GM21723 (cell line): ENCODE measurements around the gene HLA-C.
"Not testable (repeated sequence)": the region's sequence is repeated elsewhere in the genome, so short reads cannot be mapped to it uniquely, and the experiment has no call there.

ENCODE experiments used
- ATAC-seq: cut with Tn5 transposase; IDR thresholded peaks from one replicate; pipeline ENCODE4 v1.9.1; 2021; ENCODE audit warnings: mild to moderate bottlenecking, moderate library complexity; ENCODE audit not compliant: unreplicated experiment

The HLA-C gene

DNA sequence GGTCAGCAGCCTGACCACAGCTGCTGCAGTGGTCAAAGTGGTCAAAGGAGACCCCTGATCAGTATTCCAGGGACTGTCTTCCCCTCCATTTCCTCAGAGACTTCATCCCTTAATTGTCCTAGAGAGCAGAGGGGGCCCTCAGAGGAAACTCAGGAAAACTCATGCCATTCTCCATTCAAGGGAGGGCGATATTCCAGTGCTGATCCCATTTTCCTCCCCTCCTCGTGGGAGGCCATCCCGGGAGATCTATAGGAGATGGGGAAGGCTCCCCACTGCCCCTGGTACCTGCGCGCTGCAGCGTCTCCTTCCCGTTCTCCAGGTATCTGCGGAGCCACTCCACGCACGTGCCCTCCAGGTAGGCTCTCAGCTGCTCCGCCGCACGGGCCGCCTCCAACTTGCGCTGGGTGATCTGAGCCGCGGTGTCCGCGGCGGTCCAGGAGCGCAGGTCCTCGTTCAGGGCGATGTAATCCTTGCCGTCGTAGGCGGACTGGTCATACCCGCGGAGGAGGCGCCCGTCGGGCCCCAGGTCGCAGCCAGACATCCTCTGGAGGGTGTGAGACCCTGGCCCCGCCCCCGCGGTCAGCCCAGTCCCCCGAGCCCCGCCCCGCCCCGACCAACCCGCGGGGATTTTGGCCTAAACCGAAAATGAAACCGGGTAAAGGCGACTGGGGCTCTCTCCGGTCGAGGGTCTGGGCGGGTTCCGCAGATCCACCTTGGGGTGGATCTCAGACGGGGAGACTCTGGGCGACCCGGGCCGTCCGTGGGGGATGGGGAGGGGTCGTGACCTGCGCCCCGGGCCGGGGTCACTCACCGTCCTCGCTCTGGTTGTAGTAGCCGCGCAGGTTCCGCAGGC, 878 bp downstream of the HLA-C start:
- peak; percentile 37 for ATAC-seq

DNA sequence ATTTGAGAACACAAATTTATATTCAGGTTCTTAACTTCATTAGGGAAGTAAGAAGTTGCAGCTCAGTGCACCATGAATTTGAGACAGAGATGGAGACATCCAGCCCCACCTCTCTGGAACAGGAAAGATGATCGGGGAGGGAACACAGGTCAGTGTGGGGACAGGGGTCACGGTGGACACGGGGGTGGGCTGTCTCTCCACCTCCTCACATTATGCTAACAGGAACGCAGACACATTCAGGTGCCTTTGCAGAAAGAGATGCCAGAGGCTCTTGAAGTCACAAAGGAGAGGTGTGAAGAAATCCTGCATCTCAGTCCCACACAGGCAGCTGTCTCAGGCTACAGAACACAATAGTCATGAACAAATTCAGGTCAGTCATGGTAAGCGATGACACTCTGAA, 3.1 kb downstream of the HLA-C start:
- no peak for ATAC-seq

DNA sequence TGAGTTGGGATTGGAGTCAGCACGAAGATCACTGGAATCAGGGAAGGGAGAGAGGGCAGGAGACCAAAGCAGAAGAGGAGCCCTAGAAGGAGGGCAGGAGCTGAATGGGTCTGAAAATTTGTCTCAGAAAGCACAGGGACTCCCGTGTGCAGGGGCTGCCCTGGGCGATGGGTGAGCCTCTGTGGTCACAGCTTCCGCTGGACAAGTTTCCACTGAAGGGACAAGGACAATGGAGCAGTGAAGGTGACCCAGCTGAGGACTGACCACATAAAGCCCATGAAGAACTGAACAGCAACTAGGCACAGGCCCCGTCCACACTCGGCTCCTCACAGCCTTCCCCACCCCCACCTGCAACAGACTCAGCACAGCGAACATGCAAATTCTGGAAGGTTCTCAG, 3.5 kb downstream of the HLA-C start:
- ATAC-seq, result no peak

DNA sequence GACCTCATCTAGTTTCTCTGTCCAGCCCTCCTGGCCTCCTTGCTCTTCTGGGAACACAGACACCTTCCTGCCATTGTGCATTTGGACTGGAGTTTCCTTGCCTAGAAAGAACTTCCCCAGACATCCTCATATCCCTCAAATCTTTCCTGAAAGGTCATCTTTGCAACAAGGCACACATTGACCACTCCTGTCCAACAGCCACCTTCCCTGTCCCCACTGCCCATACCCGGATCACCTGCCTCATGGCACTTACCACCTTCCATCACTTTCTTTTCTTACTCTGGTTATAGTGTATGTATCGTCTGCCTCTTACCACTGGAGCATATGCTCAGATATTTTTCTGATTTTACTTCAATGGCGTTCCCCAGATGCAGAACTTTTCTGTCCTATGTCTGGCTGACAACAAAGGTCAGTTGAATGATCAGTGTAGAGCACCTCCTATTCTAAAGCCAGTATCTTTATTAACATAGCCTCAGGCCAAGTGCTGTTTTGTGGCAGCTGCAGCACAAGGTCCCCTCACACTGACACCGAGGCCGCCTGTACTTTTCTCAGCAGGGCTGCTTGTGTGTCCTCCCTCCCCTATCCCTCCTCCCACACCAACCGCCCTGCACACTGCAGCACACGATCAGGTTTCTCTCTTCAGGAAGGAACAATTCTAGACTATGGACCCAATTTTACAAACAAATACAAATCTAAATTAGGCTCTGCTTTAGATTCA, 4.1 kb downstream of the HLA-C start:
- ATAC-seq, result no peak

DNA sequence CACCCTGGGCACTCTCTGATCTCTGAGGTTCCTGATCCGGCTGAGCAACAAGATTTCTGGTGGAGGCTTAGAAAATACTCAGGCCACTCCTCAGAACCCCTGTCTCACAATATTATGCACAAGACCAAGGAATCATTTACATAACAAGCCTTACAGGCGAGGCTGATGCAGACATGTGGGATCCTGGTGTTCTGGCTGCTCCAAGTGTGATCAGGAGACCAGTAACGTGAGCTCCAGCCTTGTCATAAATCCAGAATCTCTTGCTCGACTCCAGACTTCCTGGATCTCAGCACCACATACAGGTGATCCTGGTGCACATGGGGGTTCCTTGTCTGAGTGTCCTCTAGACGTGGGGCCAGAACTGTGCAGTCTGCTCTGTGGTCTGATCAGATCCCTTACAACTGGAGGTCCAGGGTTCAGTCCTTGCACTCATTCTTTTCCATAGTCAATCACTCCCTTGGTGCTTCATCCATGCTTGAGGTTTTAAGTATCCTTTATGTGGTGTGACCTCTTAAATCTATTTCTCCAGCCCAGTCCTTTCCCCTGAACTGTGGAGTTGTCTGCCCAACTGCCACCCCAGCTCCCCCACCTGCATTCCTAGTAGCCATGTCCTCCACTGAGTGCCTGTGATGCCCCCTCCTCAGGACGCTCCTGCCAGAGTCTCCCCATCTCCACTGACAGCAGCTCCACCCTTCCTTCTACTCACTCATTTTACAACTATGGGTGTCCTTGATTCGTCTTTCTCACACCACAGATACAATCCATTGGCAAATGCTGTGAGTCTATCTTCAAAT, 5.1 kb downstream of the HLA-C start:
- ATAC-seq, result no peak

DNA sequence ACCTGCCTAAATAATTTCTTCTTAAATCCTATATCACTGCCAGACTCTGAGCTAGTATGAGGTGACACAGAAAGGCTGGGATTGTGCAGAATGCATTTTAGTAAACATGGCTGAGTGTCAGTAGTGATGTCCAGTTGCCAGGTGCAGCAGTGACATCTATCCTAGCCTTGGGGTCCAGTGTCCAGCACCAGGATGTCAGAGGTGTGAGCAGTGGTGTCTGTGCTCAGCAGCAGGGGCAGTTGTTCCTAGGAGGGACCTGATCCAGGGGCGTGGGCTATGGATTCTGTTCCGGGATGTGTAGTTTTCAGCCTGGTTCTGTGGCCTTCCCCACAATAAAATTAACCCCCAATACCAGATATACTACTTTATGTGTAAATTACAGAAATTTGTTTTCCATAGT, 6.0 kb downstream of the HLA-C start:
- ATAC-seq, result no peak

DNA sequence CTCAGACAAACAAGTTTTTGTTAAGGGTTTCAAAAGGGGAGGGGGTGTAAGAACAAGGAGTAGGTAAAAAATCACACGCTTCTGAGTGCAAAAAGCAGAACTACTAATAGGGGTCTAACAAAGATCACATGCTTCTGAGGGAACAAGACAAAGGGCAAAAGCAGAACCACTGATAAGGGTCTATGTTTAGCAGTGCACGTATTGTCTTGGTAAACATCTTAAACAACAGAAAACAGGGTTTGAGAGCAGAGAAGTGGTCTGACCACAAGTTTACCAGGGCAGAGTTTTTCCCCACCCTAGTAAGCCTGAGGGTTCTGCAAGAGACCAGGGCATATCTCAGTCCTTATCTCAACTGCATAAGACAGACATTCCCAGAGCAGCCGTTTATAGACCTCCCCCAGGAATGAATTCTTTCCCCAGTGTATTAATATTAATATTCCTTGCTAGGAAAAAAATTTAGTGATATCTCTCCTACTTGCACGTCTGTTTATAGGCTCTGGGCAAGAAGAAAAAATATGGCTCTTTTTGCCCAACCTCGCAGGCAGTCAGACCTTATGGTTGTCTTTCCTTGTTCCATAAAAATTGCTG, 8.5 kb downstream of the HLA-C start:
- not testable (repeated sequence) for ATAC-seq

DNA sequence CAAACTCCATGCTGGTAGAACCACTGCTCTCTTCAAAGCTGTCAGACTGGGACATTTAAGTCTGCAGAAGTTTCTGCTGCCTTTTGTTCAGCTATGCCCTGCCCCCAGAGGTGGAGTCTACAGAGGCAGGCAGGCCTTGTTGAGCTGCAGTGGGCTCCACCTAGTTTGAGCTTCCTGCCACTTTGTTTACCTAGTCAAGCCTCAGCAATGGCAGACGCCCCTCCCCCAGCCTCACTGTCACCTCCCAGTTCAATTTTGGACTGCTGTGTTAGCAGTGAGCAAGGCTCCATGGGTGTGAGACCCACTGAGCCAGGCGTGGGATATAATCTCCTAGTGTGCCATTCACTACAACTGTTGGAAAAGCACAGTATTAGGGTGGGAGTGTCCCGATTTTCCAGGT, 11.9 kb downstream of the HLA-C start:
- ATAC-seq, result not testable (repeated sequence)

DNA sequence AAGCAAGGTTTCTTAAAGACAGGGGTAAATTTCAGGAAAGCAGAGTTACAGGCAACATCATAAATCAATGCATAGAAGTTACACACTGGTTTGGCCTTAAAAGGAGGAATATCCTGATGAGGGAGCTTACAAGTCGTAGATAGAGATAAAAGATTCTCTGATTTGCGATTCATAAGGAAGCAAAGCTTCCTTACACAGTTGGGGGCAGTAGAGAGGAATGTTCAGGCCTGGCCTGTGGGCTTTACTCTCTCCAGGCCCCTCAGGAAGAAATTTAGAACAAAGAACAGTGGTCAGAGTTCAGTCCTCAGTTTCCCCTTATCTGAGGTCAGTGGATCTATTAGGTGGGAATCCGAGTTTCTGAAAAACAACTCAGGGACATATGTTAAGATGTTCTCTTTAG, 19.3 kb downstream of the HLA-C start:
- no peak for ATAC-seq

DNA sequence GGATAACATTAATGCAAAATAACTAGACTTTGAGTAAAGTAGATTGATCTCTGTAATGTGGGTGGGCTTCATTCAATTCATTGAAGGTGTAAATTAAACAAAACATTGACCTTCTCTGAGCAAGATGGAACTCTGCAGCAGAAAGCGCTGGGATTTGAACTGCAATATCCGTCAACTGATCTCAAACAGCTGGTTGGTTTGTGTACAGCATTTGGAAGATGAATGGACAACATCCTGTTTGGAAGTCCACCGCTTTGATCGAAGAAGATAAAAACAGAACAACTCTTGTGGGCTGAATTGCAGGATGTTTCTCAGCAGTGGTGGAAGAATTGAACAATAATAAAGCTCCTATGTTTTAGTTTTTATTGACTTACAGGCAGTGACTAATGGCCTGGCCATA, 20.6 kb downstream of the HLA-C start:
- no peak for ATAC-seq

DNA sequence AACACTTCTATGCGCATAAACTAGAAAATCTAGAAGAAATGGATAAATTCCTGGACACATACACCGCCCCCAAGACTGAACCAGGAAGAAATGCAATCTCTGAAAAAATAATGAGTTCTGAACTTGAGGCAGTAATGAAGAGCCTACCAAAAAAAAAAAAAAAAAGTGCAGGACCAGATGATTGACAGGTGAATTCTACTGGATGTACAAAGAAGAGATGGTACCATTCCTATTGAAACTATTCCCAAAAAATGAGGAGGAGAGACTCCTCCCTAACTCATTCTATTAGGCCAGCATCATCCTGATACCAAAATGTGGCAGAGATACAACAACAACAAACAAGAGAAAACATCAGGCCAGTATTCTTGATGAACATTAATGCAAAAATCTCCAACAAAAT, 22.7 kb downstream of the HLA-C start:
- ATAC-seq, result no peak

DNA sequence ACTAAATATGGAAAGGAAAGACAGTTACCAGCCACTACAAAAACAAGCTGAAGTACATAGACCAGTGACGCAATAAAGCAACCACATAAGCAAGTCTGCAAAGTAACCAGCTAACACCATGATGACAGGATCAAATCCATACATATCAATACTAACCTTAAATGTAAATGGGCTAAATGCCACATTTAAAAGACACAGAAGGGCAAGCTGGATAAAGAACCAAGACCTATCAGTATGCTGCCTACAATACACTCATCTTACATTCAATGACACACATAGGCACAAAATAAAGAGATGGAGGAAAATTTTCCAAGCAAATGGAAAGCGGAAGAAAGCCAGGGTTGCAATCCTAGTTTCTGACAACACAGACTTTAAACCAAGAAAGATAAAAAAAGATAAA, 24.1 kb downstream of the HLA-C start:
- no peak for ATAC-seq

DNA sequence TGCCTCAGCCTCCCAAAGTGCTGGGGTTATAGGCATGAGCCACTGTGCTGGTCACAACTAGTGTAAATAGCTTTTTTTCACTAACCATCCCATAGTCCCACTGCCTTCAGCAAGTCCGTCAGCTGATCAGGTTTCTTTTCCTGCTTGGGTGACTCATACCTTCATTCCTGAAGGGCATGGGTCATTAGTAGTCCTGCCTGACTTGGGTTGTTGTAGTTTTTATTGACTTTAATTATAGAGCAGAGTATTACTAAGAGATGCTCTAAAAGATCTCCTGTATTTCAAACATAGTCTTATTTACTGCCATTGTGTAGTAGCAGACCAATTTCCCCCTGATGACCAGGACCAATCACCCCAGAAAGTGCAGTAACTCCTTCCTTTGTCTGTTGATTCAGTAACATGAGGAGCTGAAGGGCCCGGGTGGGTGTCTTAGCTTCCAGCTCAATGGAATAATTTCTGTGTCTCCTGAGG, 25.8 kb downstream of the HLA-C start:
- ATAC-seq, result no peak

DNA sequence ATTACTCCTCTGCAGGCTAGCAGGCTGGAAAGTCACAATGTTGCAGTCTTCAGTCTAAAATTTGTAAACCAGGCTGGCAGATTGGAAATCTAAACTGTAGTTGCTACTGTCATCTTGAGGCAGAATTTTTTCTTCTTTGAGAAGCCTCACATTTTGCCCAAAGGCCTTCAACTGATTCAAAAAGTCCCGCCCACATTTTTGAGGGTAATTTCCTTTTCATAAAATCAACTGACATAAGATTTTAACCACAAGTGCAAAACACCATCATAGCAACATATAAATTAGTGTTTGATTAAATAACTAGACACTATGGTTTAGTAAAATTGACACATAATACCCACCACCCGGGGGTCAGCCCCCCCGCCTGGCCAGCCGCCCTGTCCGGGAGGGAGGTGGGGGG, 28.4 kb downstream of the HLA-C start:
- ATAC-seq, result no peak

DNA sequence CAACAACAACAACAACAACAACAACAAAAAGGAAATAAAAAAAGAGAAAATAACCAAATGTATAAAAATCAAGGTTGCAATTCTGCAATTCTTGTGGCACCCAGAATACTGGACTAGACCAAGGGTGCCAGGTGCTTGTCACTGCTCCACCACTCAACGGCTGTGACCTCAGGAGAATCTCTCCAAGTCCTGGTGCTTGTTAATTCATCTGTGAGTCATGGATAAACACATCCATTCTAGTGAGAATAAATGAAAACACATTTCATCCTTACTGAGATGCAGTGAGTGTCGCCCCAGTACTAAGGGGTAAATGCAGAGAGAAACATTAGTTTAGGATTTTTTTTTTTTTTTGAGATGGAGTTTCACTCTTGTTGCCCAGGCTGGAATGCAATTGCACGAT, 32.0 kb downstream of the HLA-C start:
- ATAC-seq, result no peak

DNA sequence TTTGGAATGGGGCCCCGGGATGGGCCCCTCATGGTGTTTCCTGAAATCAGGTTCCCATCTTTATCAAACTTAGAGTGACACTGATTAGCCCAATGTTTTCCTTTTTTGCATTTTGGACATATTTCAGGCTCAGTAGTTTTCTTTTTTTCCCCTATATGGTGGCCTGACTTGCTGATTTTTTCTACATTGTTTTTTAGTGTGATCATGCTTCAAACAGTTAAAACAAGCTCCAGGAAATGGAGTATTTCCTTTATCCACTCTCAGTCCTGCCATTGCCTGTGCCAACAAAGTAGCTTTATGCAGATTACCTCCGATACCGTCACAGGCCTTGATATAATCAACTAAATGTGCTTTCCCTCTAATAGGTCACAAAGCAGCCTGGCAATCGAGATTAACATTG, 37.8 kb downstream of the HLA-C start:
- ATAC-seq, result not testable (repeated sequence)

DNA sequence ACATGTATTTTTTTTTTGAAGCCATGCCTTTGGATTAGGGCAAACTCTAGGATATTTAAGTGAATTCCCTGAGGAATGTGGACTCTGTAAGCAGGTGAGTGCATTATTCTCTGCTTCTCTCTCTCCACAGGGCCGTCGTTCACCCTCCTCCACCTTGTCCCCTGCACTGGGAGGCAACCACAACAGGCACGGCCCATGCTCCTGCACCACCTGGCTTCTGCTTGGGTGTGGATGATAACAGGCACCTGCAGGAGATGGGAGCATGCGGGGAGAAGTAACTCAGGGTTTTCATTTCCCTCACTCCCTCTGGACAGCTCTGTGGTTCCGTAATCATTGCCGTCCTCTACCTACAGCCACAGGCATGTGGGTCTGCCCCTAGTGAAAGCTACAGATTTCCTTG, 43.4 kb downstream of the HLA-C start:
- no peak for ATAC-seq

DNA sequence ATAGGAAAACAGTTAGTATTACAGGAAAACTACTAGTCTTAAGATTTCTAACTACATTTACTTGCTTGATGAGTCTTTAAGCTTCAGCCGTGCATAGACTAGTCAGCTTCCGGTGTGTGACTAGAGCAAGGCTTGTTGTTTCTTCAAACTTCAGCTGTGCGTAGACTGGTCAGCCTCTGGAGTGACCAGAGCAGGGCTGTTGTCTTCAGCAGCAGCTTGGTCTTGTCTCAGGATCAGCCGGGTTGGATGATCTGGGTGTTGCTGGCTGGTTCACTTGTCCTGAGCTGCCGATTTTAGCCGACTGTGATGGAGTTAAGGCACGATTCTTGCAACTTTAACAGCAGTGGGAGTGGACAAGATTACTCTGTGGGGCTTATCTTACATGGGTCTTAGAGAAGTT, 44.7 kb downstream of the HLA-C start:
- ATAC-seq, result no peak

DNA sequence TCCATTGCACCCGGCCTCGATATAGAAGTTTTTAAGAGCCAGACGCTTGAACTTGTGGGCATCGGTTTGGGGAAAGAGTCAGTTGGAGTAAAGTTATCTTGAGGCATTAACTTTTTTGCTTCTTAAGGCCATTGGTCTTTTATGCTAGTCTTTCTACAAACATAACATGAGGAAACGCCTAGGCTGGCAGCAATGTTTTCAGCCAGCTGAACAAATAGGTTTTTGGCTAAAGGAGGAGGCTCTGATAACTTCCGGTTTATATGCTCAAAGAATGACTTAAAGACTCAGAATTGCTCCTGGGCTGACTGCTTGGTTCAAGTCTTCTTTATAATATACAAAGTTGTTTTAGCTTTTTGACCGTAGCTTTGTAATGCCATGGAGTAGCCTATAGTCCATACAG, 46.2 kb downstream of the HLA-C start:
- ATAC-seq, result no peak

DNA sequence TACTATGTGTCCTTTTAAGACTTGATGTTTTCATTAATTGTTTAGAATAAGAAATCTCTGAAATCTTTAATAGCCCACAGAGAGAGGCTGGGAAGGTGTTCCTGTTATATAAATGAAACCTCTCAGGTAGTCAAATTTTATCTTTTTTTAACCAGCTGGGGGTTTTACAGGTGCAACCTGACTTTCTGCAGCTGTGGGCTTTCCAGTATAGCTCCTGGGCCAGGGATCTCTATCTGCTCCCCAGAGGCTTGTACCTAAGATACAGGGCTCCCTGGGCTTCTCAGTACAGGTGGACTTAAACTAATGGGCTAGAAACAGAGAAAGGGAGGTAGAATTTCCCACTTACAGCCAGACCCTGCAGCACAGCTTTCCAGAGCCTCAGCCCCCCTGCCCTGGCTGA, 49.4 kb downstream of the HLA-C start:
- no peak for ATAC-seq
